ENCODE measurements around the gene FLT4. TPM values are rescaled to one million over a fixed set of nuclear protein-coding genes. Genes with fewer than 3 reads are reported as not detected.

FLT4 gene
- total RNA-seq, 1 experiment from 2014 or later = 0.31 TPM

Other genes starting within 250 kb of the FLT4 start
- 7.5 and 20.9 TPM in 2 replicates for gene CNOT6, start 155.2 kb downstream of the FLT4 start, total RNA-seq (2014; rRNA removed; shearing (Covaris generic))
- gene SCGB3A1, start 58.1 kb downstream of the FLT4 start, total RNA-seq (2014; rRNA removed; shearing (Covaris generic)) = not detected in 2 replicates
- not detected in 2 replicates for gene OR2Y1, start 90.5 kb upstream of the FLT4 start, total RNA-seq (2014; rRNA removed; shearing (Covaris generic))
- gene MGAT1, start 153.2 kb upstream of the FLT4 start, total RNA-seq (2014; rRNA removed; shearing (Covaris generic)) = 65.3 and 76.2 TPM in 2 replicates
- 16.1 and 16.2 TPM in 2 replicates for gene ZFP62, start 211.7 kb upstream of the FLT4 start, total RNA-seq (2014; rRNA removed; shearing (Covaris generic))
- gene BTNL8, start 249.6 kb upstream of the FLT4 start, total RNA-seq (2014; rRNA removed; shearing (Covaris generic)) = 0.18 TPM in 1 of 2 replicates, not detected in the other

Measured in HT1080 (cell line).